Esophagus squamous epithelium (tissue), 4 donors: ENCODE results near the gene ITSN1.

Source experiments
- CTCF ChIP-seq, 6 experiments: fragments of 450-650 bp in 4 of 6; fragments of 200-600 bp in 2 of 6; sonication (generic) in 2 of 6; IDR thresholded peaks; one replicate each; pipeline ENCODE4 v1.5.1; 2016 to 2019; ENCODE audit warnings: antibody characterized with exemption in 6 of 6, mild to moderate bottlenecking in 4 of 6, moderate library complexity in 4 of 6
- POLR2A ChIP-seq, 4 donors: fragments of 450-650 bp; IDR thresholded peaks; one replicate each; pipeline ENCODE4 v1.6.1; 2017; ENCODE audit warnings: antibody characterized with exemption in 4 of 4, mild to moderate bottlenecking in 4 of 4, moderate library complexity in 3 of 4

GRCh38 chr21:33943293-33943692 lies 301.0 kb downstream of the ITSN1 start:
- no peak for TF ChIP-seq CTCF (IDR thresholded peaks at IDR 0.05)
- no peak for TF ChIP-seq POLR2A (IDR thresholded peaks at IDR 0.05)
